SK-N-SH treated with all-trans-retinoic acid at 6 μM for 48 hours (cell line): ENCODE measurements around the gene SLC27A4.

Experiments used
- ATAC-seq: fragments of 200-7000 bp; cut with Tn5 transposase; 3 replicates; pipeline ENCODE4 v1.9.1; 2020; ENCODE audit warnings: mild to moderate bottlenecking, moderate library complexity
- ARNTL ChIP-seq: fragments of 450-650 bp; formaldehyde crosslinking; IDR thresholded peaks from 2 replicates; pipeline ENCODE4 v1.5.0; 2020; ENCODE audit warnings: low read depth, mild to moderate bottlenecking, moderate library complexity, borderline replicate concordance
- CREB5 ChIP-seq: fragments of 250-450 bp; sonication (Bioruptor Pico); IDR thresholded peaks from 2 replicates; pipeline ENCODE4 v1.5.1; 2020; ENCODE audit warnings: low read depth, mild to moderate bottlenecking, moderate library complexity
- CSDC2 ChIP-seq: fragments of 250-450 bp; sonication (Bioruptor Pico); IDR thresholded peaks from 2 replicates; pipeline ENCODE4 v1.5.0; 2020; ENCODE audit warnings: mild to moderate bottlenecking, moderate library complexity
- ESRRG ChIP-seq: fragments of 250-450 bp; sonication (Bioruptor Pico); IDR thresholded peaks from 2 replicates; pipeline ENCODE4 v1.6.1; 2021; ENCODE audit warnings: mild to moderate bottlenecking
- GLIS3 ChIP-seq: fragments of 250-450 bp; sonication (Bioruptor Pico); IDR thresholded peaks from 2 replicates; pipeline ENCODE4 v1.5.0; 2020; ENCODE audit warnings: mild to moderate bottlenecking, moderate library complexity
- ISL1 ChIP-seq: fragments of 250-450 bp; sonication (Bioruptor Pico); IDR thresholded peaks from 2 replicates; pipeline ENCODE4 v2.1.2; 2022; ENCODE audit warnings: mild to moderate bottlenecking, moderate library complexity
- OSR1 ChIP-seq: fragments of 250-450 bp; sonication (Bioruptor Pico); IDR thresholded peaks from 2 replicates; pipeline ENCODE4 v1.8.0; 2022; ENCODE audit warnings: moderate library complexity, mild to moderate bottlenecking, inconsistent platforms
- PATZ1 ChIP-seq: fragments of 250-450 bp; sonication (Bioruptor Pico); IDR thresholded peaks from 2 replicates; pipeline ENCODE4 v1.8.0; 2020; ENCODE audit warnings: mild to moderate bottlenecking, moderate library complexity, borderline replicate concordance
- POU6F1 ChIP-seq: fragments of 250-450 bp; sonication (Bioruptor Pico); IDR thresholded peaks from 2 replicates; pipeline ENCODE4 v1.8.0; 2021; ENCODE audit warnings: low read depth, mild to moderate bottlenecking, moderate library complexity, borderline replicate concordance
- RARB ChIP-seq: fragments of 250-450 bp; sonication (Bioruptor Pico); IDR thresholded peaks from 2 replicates; pipeline ENCODE4 v1.8.0; 2021; ENCODE audit warnings: mild to moderate bottlenecking, moderate library complexity
- SNAI2 ChIP-seq: fragments of 250-450 bp; sonication (Bioruptor Pico); IDR thresholded peaks from 2 replicates; pipeline ENCODE4 v1.5.0; 2020; ENCODE audit warnings: mild to moderate bottlenecking, moderate library complexity
- TCF4 ChIP-seq: fragments of 250-450 bp; sonication (Bioruptor Pico); IDR thresholded peaks from 2 replicates; pipeline ENCODE4 v1.8.0; 2021; ENCODE audit warnings: mild to moderate bottlenecking, moderate library complexity, borderline replicate concordance
- TOX ChIP-seq: fragments of 250-450 bp; sonication (Bioruptor Pico); IDR thresholded peaks from 2 replicates; pipeline ENCODE4 v1.8.0; 2021; ENCODE audit warnings: mild to moderate bottlenecking, moderate library complexity, borderline replicate concordance
- TSHZ2 ChIP-seq: fragments of 250-450 bp; sonication (Bioruptor Pico); IDR thresholded peaks from 2 replicates; pipeline ENCODE4 v1.5.0; 2020; ENCODE audit warnings: mild to moderate bottlenecking, moderate library complexity
- ZC3H10 ChIP-seq: fragments of 250-450 bp; sonication (Bioruptor Pico); IDR thresholded peaks from 2 replicates; pipeline ENCODE4 v1.5.1; 2021; ENCODE audit warnings: mild to moderate bottlenecking, moderate library complexity
- ZFP3 ChIP-seq: fragments of 250-450 bp; sonication (Bioruptor Pico); IDR thresholded peaks from 2 replicates; pipeline ENCODE4 v1.5.0; 2020; ENCODE audit warnings: mild to moderate bottlenecking, moderate library complexity
- ZFP30 ChIP-seq: fragments of 450-650 bp; formaldehyde crosslinking; IDR thresholded peaks from 2 replicates; pipeline ENCODE4 v1.5.0; 2022; ENCODE audit warnings: mild to moderate bottlenecking, moderate library complexity
- ZNF565 ChIP-seq: fragments of 450-650 bp; formaldehyde crosslinking; conservative IDR thresholded peaks from 2 replicates; pipeline ENCODE4 v1.5.0; 2020; ENCODE audit warnings: low read depth, mild to moderate bottlenecking, moderate library complexity
- ZNF8 ChIP-seq: fragments of 450-650 bp; formaldehyde crosslinking; IDR thresholded peaks from 2 replicates; pipeline ENCODE4 v1.5.0; 2020; ENCODE audit warnings: mild to moderate bottlenecking, moderate library complexity

Gene SLC27A4

GRCh38 chr9:128382261-128382660 is 41.9 kb downstream of the SLC27A4 start:
- TF ChIP-seq ARNTL (no peak), ISL1 (CRISPR knock-in tag) (no peak), CREB5 (CRISPR knock-in tag) (no peak), ZNF8 (no peak), POU6F1 (CRISPR knock-in tag) (no peak), ESRRG (CRISPR knock-in tag) (no peak), TSHZ2 (CRISPR knock-in tag) (no peak), RARB (no peak), TOX (CRISPR knock-in tag) (no peak), ZFP3 (CRISPR knock-in tag) (no peak), OSR1 (CRISPR knock-in tag) (no peak), ZC3H10 (CRISPR knock-in tag) (no peak), PATZ1 (CRISPR knock-in tag) (no peak), GLIS3 (no peak), ZNF565 (CRISPR knock-in tag) (no peak)
- no peak for ATAC-seq

- ATAC-seq: no peak
Measured at GRCh38 chr9:128383007-128383753, 42.9 kb downstream of the SLC27A4 start.

GRCh38 chr9:128383791-128384190 is 43.5 kb downstream of the SLC27A4 start:
- TF ChIP-seq ZFP30 (CRISPR knock-in tag): no peak
- TF ChIP-seq ZC3H10 (CRISPR knock-in tag): no peak
- no peak for TF ChIP-seq POU6F1 (CRISPR knock-in tag)
- TF ChIP-seq PATZ1 (CRISPR knock-in tag): no peak
- no peak for TF ChIP-seq ESRRG (CRISPR knock-in tag)
- TF ChIP-seq ISL1 (CRISPR knock-in tag): no peak
- no peak for TF ChIP-seq ZNF565 (CRISPR knock-in tag)
- TF ChIP-seq ZNF8: no peak
- TF ChIP-seq GLIS3: no peak
- TF ChIP-seq CSDC2 (CRISPR knock-in tag): no peak
- no peak for TF ChIP-seq SNAI2 (CRISPR knock-in tag)
- TF ChIP-seq TOX (CRISPR knock-in tag): no peak
- ATAC-seq: no peak

More at GRCh38 chr9:128383007-128383753, 42.9 kb downstream of the SLC27A4 start:
- TF ChIP-seq TCF4 (CRISPR knock-in tag) (no peak), RARB (no peak), ZNF8 (no peak), PATZ1 (CRISPR knock-in tag) (no peak), CSDC2 (CRISPR knock-in tag) (no peak), ISL1 (CRISPR knock-in tag) (no peak)
